K562 (cell line): ENCODE results near the gene ZNF692. TPM values are rescaled to one million over a fixed set of nuclear protein-coding genes. Genes with fewer than 3 reads are reported as not detected.

Experiments
- CEBPG ChIP-seq, 3 experiments: fragments of 200-800 bp in 1 of 3; sonication (Bioruptor generic) in 1 of 3; sonication (generic) in 1 of 3; formaldehyde crosslinking in 1 of 3; IDR thresholded peaks in 2 of 3; conservative IDR thresholded peaks in 1 of 3; 2 replicates each; pipeline versions ENCODE4 v1.6.1 to v1.8.0; 2016 to 2022; ENCODE audit warnings: missing compliant biosample characterization in 2 of 3, missing genetic modification characterization in 2 of 3, mild to moderate bottlenecking in 1 of 3, missing genetic modification reagents in 1 of 3
- CHD1 ChIP-seq: fragments of 200-600 bp; sonication (generic); IDR thresholded peaks from one replicate; pipeline ENCODE4 v1.6.1; 2012; ENCODE audit warnings: mild to moderate bottlenecking, moderate library complexity, low read length, inconsistent platforms
- CREM ChIP-seq: IDR thresholded peaks from 2 replicates; pipeline ENCODE4 v1.6.1; 2014; ENCODE audit warnings: antibody characterized with exemption, low read depth
- ELF4 ChIP-seq: fragments of 450-650 bp; formaldehyde crosslinking; IDR thresholded peaks from 2 replicates; pipeline ENCODE4 v1.4.0; 2022; ENCODE audit warnings: missing genetic modification characterization
- FOXA3 ChIP-seq, 2 experiments: fragments of 450-650 bp in 1 of 2; sonication (generic) in 1 of 2; formaldehyde crosslinking; IDR thresholded peaks in 1 of 2; conservative IDR thresholded peaks in 1 of 2; 2 replicates each; pipeline versions ENCODE4 v1.4.0 to v1.8.0; 2020 to 2022; ENCODE audit warnings: mild to moderate bottlenecking in 2 of 2, missing genetic modification reagents in 1 of 2
- HNRNPH1 ChIP-seq: fragments of 200-400 bp; formaldehyde crosslinking; optimal IDR thresholded peaks from 2 replicates; pipeline ENCODE3; 2017; ENCODE audit warnings: low read depth, mild to moderate bottlenecking, low read length, moderate library complexity
- LEF1 ChIP-seq: fragments of 450-650 bp; IDR thresholded peaks from 2 replicates; pipeline ENCODE4 v1.6.1; 2016; ENCODE audit warnings: mild to moderate bottlenecking
- MYBL2 ChIP-seq, 2 experiments: fragments of 450-650 bp in 1 of 2; sonication (generic) in 1 of 2; formaldehyde crosslinking in 1 of 2; IDR thresholded peaks; 2 replicates each; pipeline versions ENCODE4 v1.6.1 to v1.8.1; 2017 to 2022; ENCODE audit warnings: borderline replicate concordance in 1 of 2, inconsistent platforms in 1 of 2, low read depth in 1 of 2, mild to moderate bottlenecking in 1 of 2, missing genetic modification reagents in 1 of 2, moderate library complexity in 1 of 2
- PHF8 ChIP-seq: fragments of 200-600 bp; sonication (generic); IDR thresholded peaks from 2 replicates; pipeline ENCODE4 v1.6.1; 2012; ENCODE audit warnings: mixed run types, mild to moderate bottlenecking, inconsistent platforms, low read length, moderate library complexity, borderline replicate concordance
- POLR2AphosphoS2 ChIP-seq: IDR thresholded peaks from 2 replicates; pipeline ENCODE4 v1.6.1; 2012; ENCODE audit warnings: low read length, improper control_type of control experiment
- SMAD2 ChIP-seq: fragments of 150-350 bp; IDR thresholded peaks from 2 replicates; pipeline ENCODE4 v1.6.1; 2014; ENCODE audit warnings: low read depth, mild to moderate bottlenecking, low read length
- SOX6 ChIP-seq: fragments of 450-650 bp; IDR thresholded peaks from 2 replicates; pipeline ENCODE4 v1.6.1; 2014; ENCODE audit warnings: mild to moderate bottlenecking
- TAF7 ChIP-seq: fragments of 450-650 bp; IDR thresholded peaks from 2 replicates; pipeline ENCODE4 v1.6.1; 2016; ENCODE audit warnings: missing genetic modification characterization, missing compliant biosample characterization
- ZKSCAN3 ChIP-seq: fragments of 250-450 bp; sonication (Bioruptor Pico); IDR thresholded peaks from 2 replicates; pipeline ENCODE4 v1.4.0; 2020
- ZNF184 ChIP-seq: sonication (generic); formaldehyde crosslinking; IDR thresholded peaks from 2 replicates; pipeline ENCODE4 v1.5.0; 2020; ENCODE audit warnings: missing genetic modification reagents
- ZNF253 ChIP-seq: fragments of 250-450 bp; sonication (Bioruptor Pico); conservative IDR thresholded peaks from 2 replicates; pipeline ENCODE4 v1.6.1; 2021; ENCODE audit warnings: mild to moderate bottlenecking
- ZNF282 ChIP-seq: sonication (generic); formaldehyde crosslinking; IDR thresholded peaks from 2 replicates; pipeline ENCODE4 v1.8.1; 2023; ENCODE audit warnings: missing genetic modification reagents
- ZZZ3 ChIP-seq: fragments of 450-650 bp; IDR thresholded peaks from 2 replicates; pipeline ENCODE4 v1.6.1; 2016; ENCODE audit warnings: antibody characterized with exemption, mild to moderate bottlenecking, moderate library complexity
- polyA plus RNA-seq, 8 experiments: library from polyadenylated mRNA; depleted of rRNA in 4 of 8; stranded (reverse) in 5 of 8; unstranded in 3 of 8; fragments of >200 nt; fragmentation: Nextera tagmentation in 2 of 8; fragmentation: Illumina TruSeq in 1 of 8; extraction: Ambion mirVana in 2 of 8; extraction: Trizol in 1 of 8; gene quantifications; 2 replicates each; pipeline versions ENCODE4 v1.2.1 to v1.2.3, GENCODE V29; 2011 to 2014; ENCODE audit warnings: inconsistent platforms in 1 of 8, missing spikeins in 1 of 8
- total RNA-seq, 7 experiments: library from RNA; depleted of rRNA in 6 of 7; stranded (reverse); fragments of >200 nt in 6 of 7; fragmentation: Illumina TruSeq in 2 of 7; extraction: Trizol in 2 of 7; gene quantifications; 2 replicates each; pipeline versions ENCODE4 v1.2.1 to v1.2.3, GENCODE V29; 2011 to 2021; ENCODE audit warnings: low replicate concordance in 1 of 7
- TF ChIP-seq, protein P1 (sequence below): fragments of 200-800 bp; sonication (Bioruptor generic); IDR thresholded peaks from 2 replicates; pipeline ENCODE4 v1.6.1; 2017; ENCODE audit warnings: missing genetic modification characterization, missing compliant biosample characterization
- TF ChIP-seq, protein P2 (sequence below): sonication (generic); formaldehyde crosslinking; IDR thresholded peaks from 2 replicates; pipeline ENCODE4 v1.8.1; 2022; ENCODE audit warnings: missing genetic modification reagents
- TF ChIP-seq, protein P3 (sequence below): sonication (generic); formaldehyde crosslinking; IDR thresholded peaks from 2 replicates; pipeline ENCODE4 v1.8.0; 2022; ENCODE audit warnings: mild to moderate bottlenecking, missing genetic modification reagents

ZNF692 gene
- total and polyA plus RNA-seq, 9 of the 15 experiments (the other 6 are each of a cell fraction or from before 2014, with no cell fraction given) = 8.4 to 143 (median 55.9) TPM

DNA sequence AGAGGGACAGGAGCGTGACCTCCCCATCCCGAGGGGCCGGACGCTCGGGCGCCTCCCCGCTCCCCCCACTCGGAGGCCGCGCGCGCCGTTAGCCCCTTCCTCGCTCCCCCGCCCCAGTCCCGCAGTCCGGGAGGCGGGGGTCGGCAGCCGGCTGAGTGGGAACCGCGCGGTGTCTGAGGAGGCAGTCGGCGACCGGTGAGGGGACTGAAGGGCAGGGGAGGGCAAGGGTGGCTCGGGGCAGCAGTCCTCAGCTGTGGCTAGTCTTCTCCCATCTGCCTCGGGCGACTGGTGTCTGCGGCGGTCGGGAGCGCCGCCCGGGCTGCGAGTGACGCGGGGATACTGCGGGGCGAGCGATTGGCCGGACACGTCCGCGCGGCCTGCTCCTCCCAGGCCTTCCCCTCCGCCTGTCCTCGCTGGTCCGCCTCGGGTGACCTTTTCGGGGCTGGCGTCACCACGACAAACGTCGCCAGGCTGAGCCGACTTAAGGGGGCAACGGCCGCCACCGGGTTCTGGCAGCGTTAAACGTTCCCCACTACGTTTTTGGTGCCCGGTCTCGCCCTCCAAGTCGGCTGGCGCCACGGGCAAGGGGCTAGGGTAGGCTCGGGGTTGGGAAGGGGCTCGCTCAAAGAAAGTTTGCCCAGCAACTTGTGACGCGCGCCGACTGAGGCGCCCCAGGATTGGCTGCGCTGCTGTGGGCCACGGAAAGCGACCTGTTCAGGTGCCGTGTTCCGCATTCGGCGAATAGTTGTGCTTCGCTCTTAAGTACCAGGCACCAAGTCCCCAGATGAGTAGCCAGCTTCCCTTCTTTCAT, 20.3 kb downstream of the ZNF692 start (continued):
- TF ChIP-seq, protein P1, sequence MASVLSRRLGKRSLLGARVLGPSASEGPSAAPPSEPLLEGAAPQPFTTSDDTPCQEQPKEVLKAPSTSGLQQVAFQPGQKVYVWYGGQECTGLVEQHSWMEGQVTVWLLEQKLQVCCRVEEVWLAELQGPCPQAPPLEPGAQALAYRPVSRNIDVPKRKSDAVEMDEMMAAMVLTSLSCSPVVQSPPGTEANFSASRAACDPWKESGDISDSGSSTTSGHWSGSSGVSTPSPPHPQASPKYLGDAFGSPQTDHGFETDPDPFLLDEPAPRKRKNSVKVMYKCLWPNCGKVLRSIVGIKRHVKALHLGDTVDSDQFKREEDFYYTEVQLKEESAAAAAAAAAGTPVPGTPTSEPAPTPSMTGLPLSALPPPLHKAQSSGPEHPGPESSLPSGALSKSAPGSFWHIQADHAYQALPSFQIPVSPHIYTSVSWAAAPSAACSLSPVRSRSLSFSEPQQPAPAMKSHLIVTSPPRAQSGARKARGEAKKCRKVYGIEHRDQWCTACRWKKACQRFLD (CRISPR knock-in tag) = no peak
- TF ChIP-seq CHD1 (peak; percentile 72), FOXA3 (CRISPR knock-in tag; conservative IDR thresholded peaks at IDR 0.05 in 1 of 2, IDR thresholded peaks at IDR 0.05 in 1 of 2) (peak in 1 of 2 experiments; percentile 76; a peak in 2 of 4 replicates), HNRNPH1 (no peak), CREM (peak; percentile 96), PHF8 (peak; percentile 86), MYBL2 (IDR thresholded peaks at IDR 0.05; ENCODE audit: low read depth) (no peak), MYBL2 (CRISPR knock-in tag; IDR thresholded peaks at IDR 0.05; ENCODE audit: borderline replicate concordance) (no peak), POLR2AphosphoS2 (no peak), LEF1 (no peak), ZNF282 (CRISPR knock-in tag) (no peak), ELF4 (CRISPR knock-in tag) (no peak), SOX6 (no peak), ZKSCAN3 (CRISPR knock-in tag) (no peak), ZNF184 (no peak), TAF7 (tag) (peak; percentile 96), CEBPG (CRISPR knock-in tag; IDR thresholded peaks at IDR 0.05) (peak; percentile 46; the same call in 1 of the 2 replicates), CEBPG (tag; conservative IDR thresholded peaks at IDR 0.05 in 1 of 2, IDR thresholded peaks at IDR 0.05 in 1 of 2) (no peak), ZNF253 (CRISPR knock-in tag) (no peak), ZZZ3 (no peak), SMAD2 (no peak)
- TF ChIP-seq, protein P2, sequence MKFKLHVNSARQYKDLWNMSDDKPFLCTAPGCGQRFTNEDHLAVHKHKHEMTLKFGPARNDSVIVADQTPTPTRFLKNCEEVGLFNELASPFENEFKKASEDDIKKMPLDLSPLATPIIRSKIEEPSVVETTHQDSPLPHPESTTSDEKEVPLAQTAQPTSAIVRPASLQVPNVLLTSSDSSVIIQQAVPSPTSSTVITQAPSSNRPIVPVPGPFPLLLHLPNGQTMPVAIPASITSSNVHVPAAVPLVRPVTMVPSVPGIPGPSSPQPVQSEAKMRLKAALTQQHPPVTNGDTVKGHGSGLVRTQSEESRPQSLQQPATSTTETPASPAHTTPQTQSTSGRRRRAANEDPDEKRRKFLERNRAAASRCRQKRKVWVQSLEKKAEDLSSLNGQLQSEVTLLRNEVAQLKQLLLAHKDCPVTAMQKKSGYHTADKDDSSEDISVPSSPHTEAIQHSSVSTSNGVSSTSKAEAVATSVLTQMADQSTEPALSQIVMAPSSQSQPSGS (CRISPR knock-in tag) = no peak
- TF ChIP-seq, protein P3, sequence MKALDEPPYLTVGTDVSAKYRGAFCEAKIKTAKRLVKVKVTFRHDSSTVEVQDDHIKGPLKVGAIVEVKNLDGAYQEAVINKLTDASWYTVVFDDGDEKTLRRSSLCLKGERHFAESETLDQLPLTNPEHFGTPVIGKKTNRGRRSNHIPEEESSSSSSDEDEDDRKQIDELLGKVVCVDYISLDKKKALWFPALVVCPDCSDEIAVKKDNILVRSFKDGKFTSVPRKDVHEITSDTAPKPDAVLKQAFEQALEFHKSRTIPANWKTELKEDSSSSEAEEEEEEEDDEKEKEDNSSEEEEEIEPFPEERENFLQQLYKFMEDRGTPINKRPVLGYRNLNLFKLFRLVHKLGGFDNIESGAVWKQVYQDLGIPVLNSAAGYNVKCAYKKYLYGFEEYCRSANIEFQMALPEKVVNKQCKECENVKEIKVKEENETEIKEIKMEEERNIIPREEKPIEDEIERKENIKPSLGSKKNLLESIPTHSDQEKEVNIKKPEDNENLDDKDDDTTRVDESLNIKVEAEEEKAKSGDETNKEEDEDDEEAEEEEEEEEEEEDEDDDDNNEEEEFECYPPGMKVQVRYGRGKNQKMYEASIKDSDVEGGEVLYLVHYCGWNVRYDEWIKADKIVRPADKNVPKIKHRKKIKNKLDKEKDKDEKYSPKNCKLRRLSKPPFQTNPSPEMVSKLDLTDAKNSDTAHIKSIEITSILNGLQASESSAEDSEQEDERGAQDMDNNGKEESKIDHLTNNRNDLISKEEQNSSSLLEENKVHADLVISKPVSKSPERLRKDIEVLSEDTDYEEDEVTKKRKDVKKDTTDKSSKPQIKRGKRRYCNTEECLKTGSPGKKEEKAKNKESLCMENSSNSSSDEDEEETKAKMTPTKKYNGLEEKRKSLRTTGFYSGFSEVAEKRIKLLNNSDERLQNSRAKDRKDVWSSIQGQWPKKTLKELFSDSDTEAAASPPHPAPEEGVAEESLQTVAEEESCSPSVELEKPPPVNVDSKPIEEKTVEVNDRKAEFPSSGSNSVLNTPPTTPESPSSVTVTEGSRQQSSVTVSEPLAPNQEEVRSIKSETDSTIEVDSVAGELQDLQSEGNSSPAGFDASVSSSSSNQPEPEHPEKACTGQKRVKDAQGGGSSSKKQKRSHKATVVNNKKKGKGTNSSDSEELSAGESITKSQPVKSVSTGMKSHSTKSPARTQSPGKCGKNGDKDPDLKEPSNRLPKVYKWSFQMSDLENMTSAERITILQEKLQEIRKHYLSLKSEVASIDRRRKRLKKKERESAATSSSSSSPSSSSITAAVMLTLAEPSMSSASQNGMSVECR (CRISPR knock-in tag) = peak; percentile 94
